HepG2 (cell line): ENCODE data around the gene PCDHB7.

ENCODE experiments used
- POLR2AphosphoS5 ChIP-seq: IDR thresholded peaks from 2 replicates; pipeline ENCODE4 v1.6.1; 2012; ENCODE audit warnings: low read depth, low read length
- TF ChIP-seq, protein P1 (sequence below): IDR thresholded peaks from 2 replicates; pipeline ENCODE4 v1.6.1; 2016

DNA sequence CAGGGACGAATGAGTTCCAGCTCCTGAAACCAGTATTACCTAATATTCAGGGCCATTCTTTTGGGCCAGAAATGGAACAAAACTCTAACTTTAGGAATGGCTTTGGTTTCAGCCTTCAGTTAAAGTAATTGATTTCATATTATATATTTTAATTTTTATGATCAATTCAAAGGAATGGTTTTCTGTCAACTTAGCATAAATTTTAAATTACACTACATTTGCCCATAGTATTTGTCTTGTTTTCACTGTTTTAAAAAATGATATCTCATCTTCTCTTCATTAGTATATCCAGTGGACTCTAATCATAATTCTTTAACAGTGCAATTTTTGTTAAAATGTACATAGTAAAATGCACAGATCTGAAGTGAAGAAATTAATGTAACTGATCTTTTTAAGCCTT, 7.9 kb downstream of the PCDHB7 start:
- TF ChIP-seq, protein P1, sequence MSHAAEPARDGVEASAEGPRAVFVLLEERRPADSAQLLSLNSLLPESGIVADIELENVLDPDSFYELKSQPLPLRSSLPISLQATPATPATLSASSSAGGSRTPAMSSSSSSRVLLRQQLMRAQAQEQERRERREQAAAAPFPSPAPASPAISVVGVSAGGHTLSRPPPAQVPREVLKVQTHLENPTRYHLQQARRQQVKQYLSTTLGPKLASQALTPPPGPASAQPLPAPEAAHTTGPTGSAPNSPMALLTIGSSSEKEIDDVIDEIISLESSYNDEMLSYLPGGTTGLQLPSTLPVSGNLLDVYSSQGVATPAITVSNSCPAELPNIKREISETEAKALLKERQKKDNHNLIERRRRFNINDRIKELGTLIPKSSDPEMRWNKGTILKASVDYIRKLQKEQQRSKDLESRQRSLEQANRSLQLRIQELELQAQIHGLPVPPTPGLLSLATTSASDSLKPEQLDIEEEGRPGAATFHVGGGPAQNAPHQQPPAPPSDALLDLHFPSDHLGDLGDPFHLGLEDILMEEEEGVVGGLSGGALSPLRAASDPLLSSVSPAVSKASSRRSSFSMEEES (CRISPR knock-in tag), result no peak
- no peak for TF ChIP-seq POLR2AphosphoS5
